ENCODE measurements around the gene CRNN. TPM values are rescaled to one million over a fixed set of nuclear protein-coding genes. Genes with fewer than 3 reads are reported as not detected.

CRNN gene
- total and polyA plus RNA-seq, 10 of the 15 experiments (the other 5 are each of a cell fraction or from before 2014, with no cell fraction given), result not detected

DNA sequence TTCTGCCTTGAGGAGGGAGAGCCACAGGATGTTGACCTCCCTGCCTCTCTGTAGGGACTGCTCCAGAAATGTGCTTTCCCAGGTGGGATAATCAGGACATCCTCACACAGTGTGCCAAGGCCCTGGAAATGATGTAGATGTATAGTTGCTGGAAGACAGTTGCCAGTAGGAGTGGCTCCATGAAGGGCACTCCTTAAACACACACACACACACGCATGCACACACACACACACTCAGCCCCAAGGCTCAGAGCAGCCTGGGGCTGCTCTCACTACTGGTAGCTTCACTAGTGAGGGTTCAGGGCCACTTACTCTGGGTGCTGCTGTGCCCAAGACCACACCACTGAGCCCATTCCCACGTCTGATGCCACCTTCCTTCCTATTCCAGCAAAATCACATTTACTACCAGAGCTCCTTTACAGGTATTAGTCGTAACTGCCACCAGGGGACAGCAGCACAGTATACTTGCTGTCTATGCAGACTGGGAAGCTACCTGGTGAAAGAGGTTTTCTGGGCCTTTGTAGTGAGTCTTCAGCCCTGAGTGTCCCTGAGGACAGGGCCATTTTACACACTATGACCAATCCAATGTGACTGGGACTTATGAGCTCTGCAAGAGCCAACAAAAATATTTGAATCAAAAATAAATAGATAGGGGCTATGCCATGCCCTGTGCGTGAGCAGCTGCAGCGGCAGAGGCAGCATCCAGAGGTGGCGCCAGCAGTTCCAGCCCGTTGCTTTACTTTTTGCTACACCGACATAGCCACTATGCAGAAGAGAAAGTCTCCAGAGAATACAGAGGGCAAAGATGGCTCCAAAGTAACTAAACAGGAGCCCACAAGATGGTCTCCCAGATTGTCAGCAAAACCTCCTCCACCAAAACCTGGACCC, 15.0 kb downstream of the CRNN start:
- H4K20me1 ChIP-seq (ENCODE audit: control insufficient read depth, insufficient read depth), result no peaks in the 10 kb centered on the region
- in situ Hi-C loops (cut with MboI) (no loop called here), intact Hi-C loops (cut with micrococcal nuclease; ENCODE audit: unreplicated experiment) (loop anchor here (1.0 to 5.0 kb wide), 2 partner anchors 38 to 59 kb away; no protein-coding TSS in a partner anchor)
- H3K79me2 ChIP-seq (ENCODE audit: control insufficient read depth, insufficient read depth, low read length), result no peaks in the 10 kb centered on the region
- H3K4me3 ChIP-seq, result no peak overlapping the region
- RAD21 ChIA-PET (ENCODE audit: unreplicated experiment), result interaction anchor here (1.7 to 2.3 kb wide), 3 partner anchors 42 to 61 kb away, joined by 6 to 13 read pairs (median 10); no protein-coding TSS in a partner anchor
- no peaks in the 10 kb centered on the region for H3K9me3 ChIP-seq (replicated peaks; ENCODE audit: control insufficient read depth, insufficient read depth, low read length)
- POLR2A ChIA-PET, result interaction anchor here (1.3 kb wide), 1 partner anchor 59 kb away, joined by 3 read pairs; no protein-coding TSS in a partner anchor
- no peak overlapping the region for H3K4me2 ChIP-seq (ENCODE audit: control insufficient read depth, insufficient read depth)
- ATAC-seq (peak; percentile 67), DNase-seq (ENCODE audit: low read depth, low spot score) (no peak), FAIRE-seq (no peak)
- no peak overlapping the region for H3K9ac ChIP-seq (ENCODE audit: control insufficient read depth, insufficient read depth, low read length)
- H3K36me3 ChIP-seq (ENCODE audit: control insufficient read depth in 2 of 2, insufficient read depth in 2 of 2, low read length in 1 of 2), result no peaks in the 10 kb centered on the region
- BruUV-seq (replicated peaks), result no TSS peak
- SMC1A ChIA-PET (ENCODE audit: uncharacterized antibody, unreplicated experiment), result interaction anchor here (0.6 to 2.1 kb wide), 4 partner anchors 30 to 59 kb away, joined by 3 to 11 read pairs (median 4); no protein-coding TSS in a partner anchor
- H2AFZ ChIP-seq (ENCODE audit: control insufficient read depth, low read depth, low read length), result no peak overlapping the region
- H3K4me1 ChIP-seq (ENCODE audit: control insufficient read depth, insufficient read depth, low read length), result no peaks in the 10 kb centered on the region
- WGBS (ENCODE audit: insufficient coverage, insufficient replicate concordance, low lambda C conversion rate, missing lambda C conversion rate), result 16% methylated on average over 8 of the region's 8 CpGs
- CTCF ChIA-PET, result interaction anchor here (0.6 to 5.2 kb wide), 6 partner anchors 24 to 115 kb away, joined by 3 to 53 read pairs (median 3); no protein-coding TSS in a partner anchor
- H3K27me3 ChIP-seq (replicated peaks in 1 of 2; ENCODE audit: control insufficient read depth in 2 of 2, insufficient read depth in 2 of 2, low read length in 1 of 2), result no peaks in the 10 kb centered on the region; a peak in 1 of 4 replicates
- peak; percentile 38 to 53 (median 51); a peak in 5 of 6 replicates for TF ChIP-seq CTCF (IDR thresholded peaks at IDR 0.05 in 2 of 3, conservative IDR thresholded peaks at IDR 0.05 in 1 of 3; ENCODE audit: control insufficient read depth in 2 of 3, extremely low read depth in 1 of 3, insufficient read depth in 1 of 3, low read depth in 3 of 3, low read length in 3 of 3)
- TF ChIP-seq SP1 (IDR thresholded peaks at IDR 0.05; ENCODE audit: low read depth, low read length), result no peak
- TF ChIP-seq RAD21 (IDR thresholded peaks at IDR 0.05; ENCODE audit: insufficient read depth, low read depth, low read length), result peak; percentile 46
- TF ChIP-seq ZBTB11 (CRISPR knock-in tag; IDR thresholded peaks at IDR 0.05), result no peak
- peak; percentile 56; the same call in 1 of the 2 replicates for TF ChIP-seq SMC3 (IDR thresholded peaks at IDR 0.05; ENCODE audit: borderline replicate concordance, low read length)
- H3K27ac ChIP-seq (ENCODE audit: control insufficient read depth, insufficient read depth), result no peak overlapping the region

All from GM12878 (cell line).